Measurements from ENCODE around the gene DDX47.

The DDX47 gene

GRCh38 chr12:12813120-12814101 is at the start of gene DDX47:
DDX47 (plus strand) TSS chr12:12813346; CDS start chr12:12813368, 22 bp downstream.
- DNase-seq: peak; percentile 95

DNA sequence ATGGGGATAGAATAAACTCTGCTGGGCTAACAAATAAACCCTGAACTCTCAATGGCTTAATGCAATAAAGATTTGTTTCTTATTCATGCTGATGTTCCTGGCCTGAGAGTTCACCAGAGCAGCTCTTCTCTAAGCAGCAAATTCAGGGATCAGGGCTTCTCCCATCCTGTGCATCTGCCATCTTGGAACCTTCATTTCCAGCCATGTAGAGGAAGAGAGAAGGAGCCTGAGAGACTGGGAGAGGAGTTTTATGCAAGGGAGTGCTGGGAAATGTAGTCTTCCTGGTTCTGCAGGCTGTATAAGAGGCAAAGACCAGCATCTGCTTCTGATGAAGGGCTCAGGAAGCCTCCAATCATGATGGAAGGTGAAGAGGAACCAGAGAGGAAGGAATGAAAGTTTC is 48.3 kb upstream of the DDX47 start:
- DNase-seq: no peak

GRCh38 chr12:12770262-12770661 is 42.9 kb upstream of the DDX47 start:
- DNase-seq: no peak

GRCh38 chr12:12774791-12775190 is 38.4 kb upstream of the DDX47 start:
- no peak for DNase-seq

GRCh38 chr12:12776261-12776660 is 36.9 kb upstream of the DDX47 start:
- DNase-seq: no peak

DNA sequence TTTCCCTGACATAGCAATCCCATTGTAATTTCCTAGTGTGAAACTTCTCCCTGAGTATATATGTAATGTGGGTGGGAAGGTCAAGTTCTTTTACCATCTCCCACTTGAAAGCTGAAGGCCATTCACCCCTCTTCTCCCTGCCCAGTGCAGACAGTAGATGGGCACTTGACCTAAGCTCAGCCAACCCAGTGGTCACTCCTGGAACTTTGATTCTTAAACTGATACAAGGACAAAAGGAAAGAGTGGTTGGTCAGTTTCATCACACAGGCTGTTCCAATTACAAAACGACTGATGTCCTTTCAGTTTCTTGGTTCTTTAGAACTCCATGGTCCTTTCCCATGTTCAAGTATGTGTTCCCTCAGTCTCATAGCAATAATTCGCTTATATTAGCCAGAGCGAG is 36.1 kb upstream of the DDX47 start:
- DNase-seq: no peak

DNA sequence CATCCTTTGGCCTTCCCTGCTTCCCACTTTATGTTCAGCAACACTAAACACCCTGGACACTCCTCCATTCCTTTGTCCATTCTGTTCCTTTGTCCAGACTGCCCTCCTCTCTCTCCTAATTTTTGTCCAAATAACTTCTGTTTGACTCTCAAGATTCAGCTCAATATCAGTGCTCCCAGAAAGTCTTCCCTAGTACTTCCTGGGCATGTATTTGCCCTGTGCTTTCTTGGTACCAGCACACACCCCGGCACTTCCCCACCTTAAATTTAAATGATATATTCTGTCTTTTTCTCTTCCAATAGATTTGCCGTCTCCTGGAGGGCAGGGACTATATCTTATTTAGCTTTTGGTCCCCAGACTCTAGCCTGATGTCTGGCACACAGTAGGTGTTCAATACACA is 34.1 kb upstream of the DDX47 start:
- DNase-seq: no peak

DNA sequence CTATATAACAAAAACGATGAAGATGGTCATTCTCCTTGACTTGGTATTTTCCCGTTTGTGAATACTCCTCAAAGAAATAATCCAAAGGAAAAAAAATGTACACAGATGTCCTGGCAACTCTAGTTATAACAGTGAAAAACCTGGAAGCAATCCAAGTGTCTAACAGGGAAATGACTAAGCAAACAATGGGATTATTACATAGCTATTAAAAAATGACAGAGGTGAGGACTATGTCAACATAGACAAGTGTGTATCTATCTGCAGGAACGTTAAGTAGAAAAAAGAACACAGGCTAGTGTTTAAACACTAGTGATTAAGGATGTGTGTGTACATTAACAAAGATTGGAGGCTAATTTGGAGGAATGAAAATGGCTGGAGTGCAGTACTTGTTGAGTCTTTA is 33.6 kb upstream of the DDX47 start:
- no peak for DNase-seq

GRCh38 chr12:12784116-12784515 is 29.0 kb upstream of the DDX47 start:
- no peak for DNase-seq

GRCh38 chr12:12784911-12785814 is 28.0 kb upstream of the DDX47 start, which contains the start of gene APOLD1:
APOLD1 (plus strand) TSS chr12:12785659; CDS start chr12:12785692, 33 bp downstream.
- DNase-seq: no peak

DNA sequence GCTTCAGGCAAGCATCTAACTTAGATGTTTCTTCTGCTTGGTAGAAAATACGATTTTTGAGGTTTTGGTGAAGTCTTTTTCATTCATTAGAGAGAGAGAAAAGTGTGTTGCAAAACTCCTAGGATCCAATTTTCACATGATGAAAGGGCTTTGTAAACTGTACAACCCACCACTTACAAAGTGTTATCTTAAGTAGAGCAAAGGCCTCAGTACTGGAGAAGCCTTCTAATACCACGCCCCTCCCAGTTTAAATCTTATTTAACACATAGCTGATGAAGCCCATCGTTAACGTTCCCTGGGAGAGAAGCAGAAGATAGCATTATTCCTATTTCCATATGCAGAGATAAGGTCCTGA is 26.8 kb upstream of the DDX47 start:
- no peak for DNase-seq

DNA sequence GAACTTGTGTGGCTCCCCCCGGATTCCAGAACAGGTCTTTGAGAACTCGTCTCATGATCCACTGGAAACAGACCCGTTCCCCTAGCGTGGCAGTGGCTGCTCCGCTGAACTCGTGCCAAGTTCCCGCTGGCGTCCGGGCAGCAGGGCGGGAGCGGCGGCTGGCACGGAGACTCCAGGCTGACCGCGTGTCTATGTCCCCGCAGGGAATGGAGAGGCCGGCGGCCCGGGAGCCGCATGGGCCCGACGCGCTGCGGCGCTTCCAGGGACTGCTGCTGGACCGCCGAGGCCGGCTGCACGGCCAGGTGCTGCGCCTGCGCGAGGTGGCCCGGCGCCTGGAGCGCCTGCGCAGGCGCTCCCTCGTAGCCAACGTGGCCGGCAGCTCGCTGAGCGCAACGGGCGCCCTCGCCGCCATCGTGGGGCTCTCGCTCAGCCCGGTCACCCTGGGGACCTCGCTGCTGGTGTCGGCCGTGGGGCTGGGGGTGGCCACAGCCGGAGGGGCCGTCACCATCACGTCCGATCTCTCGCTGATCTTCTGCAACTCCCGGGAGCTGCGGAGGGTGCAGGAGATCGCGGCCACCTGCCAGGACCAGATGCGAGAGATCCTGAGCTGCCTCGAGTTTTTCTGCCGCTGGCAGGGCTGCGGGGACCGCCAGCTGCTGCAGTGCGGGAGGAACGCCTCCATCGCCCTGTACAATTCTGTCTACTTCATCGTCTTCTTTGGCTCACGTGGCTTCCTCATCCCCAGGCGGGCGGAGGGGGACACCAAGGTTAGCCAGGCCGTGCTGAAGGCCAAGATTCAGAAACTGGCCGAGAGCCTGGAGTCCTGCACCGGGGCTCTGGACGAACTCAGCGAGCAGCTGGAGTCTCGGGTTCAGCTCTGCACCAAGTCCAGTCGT is 26.2 kb upstream of the DDX47 start:
- DNase-seq: peak; percentile 75

GRCh38 chr12:12788131-12788530 is 25.0 kb upstream of the DDX47 start:
- no peak for DNase-seq

DNA sequence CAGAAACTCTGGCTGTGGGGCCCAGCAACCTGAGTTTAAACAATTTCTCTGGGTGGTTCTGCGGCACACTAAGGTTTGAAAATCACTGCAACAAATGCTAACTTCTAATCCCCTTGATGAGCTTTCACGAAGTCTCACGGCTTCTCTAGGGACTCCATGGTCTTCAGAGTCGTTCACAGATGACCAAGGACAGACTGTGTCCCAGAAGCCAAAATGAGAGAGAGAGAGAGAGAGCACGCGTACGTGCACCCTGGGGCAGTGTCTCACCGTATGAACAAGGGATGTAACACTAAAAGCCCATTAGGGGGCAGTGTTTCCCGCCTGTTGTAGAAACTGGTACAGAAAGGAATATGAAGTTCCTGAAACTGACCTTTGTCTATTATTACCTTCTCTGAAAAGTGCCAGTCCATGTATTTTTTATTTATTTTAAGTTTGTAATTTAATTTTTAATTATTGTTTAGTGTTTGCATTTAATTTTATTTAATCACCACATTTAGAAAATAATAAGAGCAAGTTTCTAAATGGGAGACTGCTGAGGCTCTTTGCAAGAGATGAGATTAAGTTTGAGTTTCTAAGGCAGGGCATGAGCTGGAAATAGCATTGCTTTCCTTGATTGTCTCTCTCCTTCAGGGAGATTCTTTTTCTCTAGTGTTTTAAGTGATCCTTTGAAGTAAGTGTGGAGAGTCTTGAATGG is 24.3 kb upstream of the DDX47 start:
- peak; percentile 62 for DNase-seq

- no peak for DNase-seq
Observed at GRCh38 chr12:12790956-12791355, 22.2 kb upstream of the DDX47 start.

- DNase-seq: no peak
Observed at GRCh38 chr12:12791756-12792369, 21.3 kb upstream of the DDX47 start.

- no peak for DNase-seq
Observed at GRCh38 chr12:12792421-12792820, 20.7 kb upstream of the DDX47 start.

GRCh38 chr12:12794686-12795085 is 18.5 kb upstream of the DDX47 start:
- no peak for DNase-seq

DNA sequence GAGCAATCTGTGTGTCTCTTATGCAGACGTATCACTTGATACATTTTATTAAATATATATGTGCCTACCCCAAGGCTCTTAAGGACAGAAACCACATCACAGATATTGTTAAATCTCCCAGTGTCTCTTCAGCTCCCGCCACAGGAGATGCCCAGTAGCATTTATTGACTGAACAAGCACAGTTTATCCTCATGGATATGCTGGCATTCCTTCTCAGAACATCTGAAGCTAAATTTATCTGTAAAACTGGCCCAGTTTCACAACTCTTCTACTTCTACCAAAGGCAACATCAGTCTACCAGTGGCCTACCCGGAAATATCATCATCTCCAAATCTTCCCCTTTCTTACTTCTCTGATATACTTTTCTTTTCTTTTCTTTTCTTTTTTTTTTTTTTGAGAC is 17.0 kb upstream of the DDX47 start:
- no peak for DNase-seq

- no peak for DNase-seq
Observed at GRCh38 chr12:12796928-12797793, 16.0 kb upstream of the DDX47 start.

DNA sequence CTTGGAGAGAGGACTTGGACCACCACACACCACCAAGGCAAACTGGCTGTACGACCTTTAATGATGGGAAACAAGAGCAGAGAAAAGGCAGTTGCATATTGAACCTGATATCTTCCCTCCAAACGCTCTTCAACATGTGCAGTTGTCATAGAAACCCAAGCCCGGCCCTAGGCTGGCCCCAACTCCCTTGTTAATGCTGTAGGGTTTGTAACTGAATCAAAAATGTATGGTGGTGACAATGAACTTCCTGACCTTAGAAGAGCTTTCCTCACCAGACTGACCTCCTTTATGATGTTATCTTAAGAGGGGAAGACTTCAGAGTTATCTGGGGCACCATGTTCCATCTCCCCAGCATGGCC is 15.4 kb upstream of the DDX47 start:
- DNase-seq: no peak

All from stimulated activated CD4-positive, alpha-beta T cell treated with anti-CD3 and anti-CD28 coated beads, Interleukin-1b, Interleukin-23, amount 100 ng/mL, for 48 hours (primary cell).